Memory B cell (primary cell): ENCODE results near the gene MAGIX.
"Not testable (repeated sequence)": the region's sequence is repeated elsewhere in the genome, so short reads cannot be mapped to it uniquely, and the experiment has no call there.

Experiments
- ATAC-seq: fragments of 150-1000 bp; cut with Tn5 transposase; 2 replicates; pipeline ENCODE4 v1.10.0; 2021; ENCODE audit warnings: low read depth, mild to moderate bottlenecking, moderate library complexity
- DNase-seq, 2 donors: peaks; one replicate each; pipeline ENCODE4 v3.0.0; 2022; ENCODE audit warnings: low spot score in 2 of 2
- H3K27ac Mint-ChIP-seq: one replicate; pipeline ENCODE4 v1.8.0; 2022; ENCODE audit warnings: mild to moderate bottlenecking, moderate library complexity, mixed read lengths
- H3K27me3 Mint-ChIP-seq: one replicate; pipeline ENCODE4 v1.8.0; 2022; ENCODE audit warnings: mixed read lengths
- H3K36me3 Mint-ChIP-seq: one replicate; pipeline ENCODE4 v1.8.0; 2022; ENCODE audit warnings: mild to moderate bottlenecking, mixed read lengths
- H3K4me1 Mint-ChIP-seq: one replicate; pipeline ENCODE4 v1.8.0; 2022; ENCODE audit warnings: mixed read lengths
- H3K4me3 Mint-ChIP-seq: one replicate; pipeline ENCODE4 v1.8.0; 2022; ENCODE audit warnings: mild to moderate bottlenecking, moderate library complexity, mixed read lengths
- H3K9me3 Mint-ChIP-seq: one replicate; pipeline ENCODE4 v1.8.0; 2022; ENCODE audit warnings: mixed read lengths

The MAGIX gene

DNA sequence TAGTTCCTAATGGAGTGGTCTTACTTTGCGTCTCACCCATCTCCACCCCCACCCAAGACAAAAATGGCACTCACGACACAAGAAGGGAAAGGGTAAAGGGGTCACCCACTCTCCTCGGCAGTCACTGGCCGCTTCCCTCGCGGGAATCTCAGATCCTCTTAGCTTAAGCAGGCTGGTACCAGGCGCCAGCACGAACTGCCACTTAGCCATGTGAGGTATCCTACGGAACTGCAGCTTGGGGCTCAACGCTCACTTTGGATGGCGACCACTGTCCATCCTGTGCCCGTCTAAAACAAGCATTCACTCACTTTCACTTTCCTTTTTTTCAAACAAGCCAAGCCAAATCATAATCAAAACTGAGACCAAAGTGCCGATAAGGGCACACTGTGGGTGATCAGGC lies 14.6 kb upstream of the MAGIX start:
- no peaks in the 10 kb centered on the region for H3K9me3 Mint-ChIP-seq
- no peaks in the 10 kb centered on the region for H3K27me3 Mint-ChIP-seq
- H3K36me3 Mint-ChIP-seq: peaks cover 5% of the 10 kb centered on the region
- no peak for DNase-seq
- no peak for ATAC-seq
- H3K4me3 Mint-ChIP-seq: no peak overlapping the region
- H3K27ac Mint-ChIP-seq: no peak overlapping the region
- H3K4me1 Mint-ChIP-seq: no peaks in the 10 kb centered on the region

DNA sequence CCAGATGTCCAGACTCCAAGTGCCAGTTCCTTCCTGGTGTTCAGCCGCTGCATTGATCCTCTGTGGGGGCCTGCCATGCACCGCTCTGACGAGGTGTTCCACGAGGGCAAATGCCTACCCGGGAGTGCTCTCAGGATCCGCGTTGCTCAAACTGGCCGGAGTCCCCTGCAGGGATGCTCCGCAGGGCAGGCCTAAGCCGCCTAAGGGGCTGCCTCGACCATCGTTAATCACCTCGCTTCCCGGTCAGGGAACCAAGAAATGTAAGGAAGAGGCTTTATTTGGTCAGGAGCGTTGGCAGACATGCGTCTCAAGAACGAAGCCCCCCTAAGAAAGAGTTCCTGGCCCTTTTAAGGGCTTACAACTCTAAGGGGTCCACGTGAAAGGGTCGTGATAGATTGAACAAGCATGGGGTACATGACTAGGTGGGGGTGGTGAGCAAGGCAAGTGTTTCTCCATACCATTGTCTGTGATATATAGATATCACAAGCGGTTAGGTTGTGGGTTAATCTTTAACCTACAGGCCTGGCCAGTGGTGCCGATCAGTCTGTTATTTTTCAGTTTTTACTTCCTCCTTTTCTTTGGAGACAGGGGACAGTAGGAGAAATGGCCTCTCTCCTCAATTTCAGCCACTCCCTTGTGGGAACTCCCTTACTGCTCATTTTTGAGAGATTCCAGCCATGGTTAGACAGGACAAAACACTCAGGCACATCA lies 14.0 kb upstream of the MAGIX start:
- not testable (repeated sequence) for DNase-seq, H3K9me3 Mint-ChIP-seq, H3K4me1 Mint-ChIP-seq, H3K27me3 Mint-ChIP-seq, H3K4me3 Mint-ChIP-seq, H3K36me3 Mint-ChIP-seq, H3K27ac Mint-ChIP-seq, ATAC-seq

DNA sequence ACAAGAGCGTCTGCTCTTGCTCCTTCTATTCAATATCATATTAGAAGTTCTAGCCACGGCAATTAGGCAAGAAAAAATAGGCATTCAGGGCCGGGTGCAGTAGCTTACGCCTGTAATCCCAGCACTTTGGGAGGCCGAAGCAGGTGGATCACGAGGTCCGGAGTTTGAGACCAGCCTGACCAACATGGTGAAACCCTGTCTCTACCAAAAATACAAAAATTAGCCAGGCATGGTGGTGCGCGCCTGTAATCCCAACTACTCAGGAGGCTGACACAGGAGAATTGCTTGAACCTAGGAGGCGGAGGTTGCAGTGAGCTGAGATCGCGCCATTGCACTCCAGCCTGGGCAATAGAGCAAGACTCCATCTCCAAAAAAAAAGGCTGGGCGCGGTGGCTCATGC lies 13.3 kb upstream of the MAGIX start:
- H3K36me3 Mint-ChIP-seq, H3K4me1 Mint-ChIP-seq, H3K4me3 Mint-ChIP-seq, H3K9me3 Mint-ChIP-seq, H3K27ac Mint-ChIP-seq, H3K27me3 Mint-ChIP-seq, DNase-seq, ATAC-seq: not testable (repeated sequence)

DNA sequence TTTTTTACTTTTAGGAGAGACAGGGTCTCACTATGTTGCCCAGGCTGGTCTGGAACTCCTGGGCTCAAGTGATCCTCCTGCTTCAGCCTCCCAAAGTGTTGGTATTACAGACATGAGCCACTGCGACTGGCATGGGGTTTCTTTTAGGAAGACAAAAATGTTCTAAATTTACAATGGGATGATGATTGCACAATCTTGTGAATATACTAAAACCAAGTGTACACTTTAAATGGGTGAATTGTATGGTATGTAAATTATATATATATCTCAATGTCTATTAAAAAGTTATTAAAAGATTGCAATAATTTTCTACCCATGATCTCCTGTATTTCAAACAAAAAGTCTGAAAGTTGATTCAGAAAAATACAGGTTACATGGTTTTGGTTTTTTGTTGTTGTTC lies 9.1 kb upstream of the MAGIX start:
- H3K27ac Mint-ChIP-seq: no peak overlapping the region
- no peaks in the 10 kb centered on the region for H3K27me3 Mint-ChIP-seq
- no peaks in the 10 kb centered on the region for H3K9me3 Mint-ChIP-seq
- H3K4me3 Mint-ChIP-seq: no peak overlapping the region
- no peak for DNase-seq
- no peak for ATAC-seq
- H3K36me3 Mint-ChIP-seq: no peaks in the 10 kb centered on the region
- H3K4me1 Mint-ChIP-seq: peaks cover 8% of the 10 kb centered on the region

DNA sequence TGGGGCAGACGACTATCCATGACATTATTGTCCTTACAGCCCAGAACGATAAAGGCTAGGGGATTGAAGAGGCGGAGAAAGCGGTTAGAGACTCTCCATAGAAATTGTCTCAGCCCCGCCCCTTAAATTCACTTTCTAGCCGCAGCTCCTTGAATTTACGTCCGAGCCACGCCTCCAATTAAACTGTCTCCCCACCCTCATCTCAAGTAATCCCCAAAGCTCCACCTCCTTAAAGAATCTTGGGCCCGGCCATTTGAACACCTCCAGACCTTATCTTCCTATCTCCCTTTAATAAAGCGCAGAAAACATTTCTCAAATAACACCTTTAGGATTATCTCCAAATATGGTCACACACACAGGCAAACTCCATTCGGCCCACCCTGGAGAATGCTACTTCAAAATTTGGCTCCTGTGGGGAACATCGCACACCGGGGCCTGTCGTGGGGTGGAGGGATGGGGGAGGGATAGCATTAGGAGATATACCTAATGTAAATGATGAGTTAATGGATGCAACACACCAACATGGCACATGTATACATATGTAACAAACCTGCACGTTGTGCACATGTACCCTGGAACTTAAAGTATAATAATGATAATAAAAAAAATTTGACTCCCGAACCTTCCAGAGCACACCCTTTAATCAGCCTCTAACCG lies 7.2 kb upstream of the MAGIX start:
- Mint-ChIP-seq H3K36me3 (no peaks in the 10 kb centered on the region), H3K4me1 (peaks cover 8% of the 10 kb centered on the region), H3K27ac (peak overlapping the region; percentile 94), H3K27me3 (no peaks in the 10 kb centered on the region), H3K4me3 (peak overlapping the region; percentile 96), H3K9me3 (no peaks in the 10 kb centered on the region)
- no peak for DNase-seq
- ATAC-seq: no peak

DNA sequence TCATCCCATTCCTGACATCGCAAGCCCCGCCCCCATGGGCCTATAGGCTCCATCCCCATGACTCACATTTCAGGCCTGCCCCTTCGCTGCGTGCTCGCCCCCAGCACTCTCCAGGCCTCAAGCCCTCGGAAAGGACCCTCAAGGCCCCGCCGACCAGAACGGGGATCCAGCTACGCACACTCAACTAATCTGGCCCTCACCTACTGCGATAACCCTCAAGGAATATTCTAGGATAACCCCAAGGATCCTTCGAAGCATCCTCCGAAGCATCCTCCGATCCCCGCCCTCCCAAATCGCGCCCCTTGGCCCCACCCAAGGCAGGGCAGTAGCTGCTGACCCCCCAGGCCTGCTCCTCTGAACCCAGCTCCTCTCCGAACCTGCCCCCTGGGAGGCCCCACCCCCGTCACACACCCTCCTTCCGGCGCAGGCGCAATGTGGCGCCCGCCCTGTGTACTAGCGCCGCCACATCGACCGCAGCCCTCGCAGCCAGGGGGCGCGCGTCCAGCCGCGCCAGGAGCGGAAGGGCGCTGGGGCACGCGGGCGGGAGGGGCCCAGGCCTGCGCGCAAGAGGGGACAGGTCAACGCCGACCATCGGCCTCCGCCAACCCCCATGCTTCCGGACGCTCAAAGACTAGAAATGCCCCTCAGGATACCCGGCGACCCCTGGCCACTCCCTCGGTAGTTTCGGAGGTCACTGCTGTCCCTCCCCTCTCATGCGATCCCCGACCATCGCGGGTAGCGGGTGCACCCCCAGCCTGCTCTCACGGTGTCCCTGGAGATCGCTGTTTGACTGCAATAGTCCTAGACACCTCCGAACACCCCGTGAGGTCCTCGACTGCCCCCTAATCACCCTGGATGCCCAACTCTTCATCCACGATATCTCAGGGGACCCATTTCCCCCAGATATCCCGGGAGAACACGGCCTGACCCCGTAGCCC lies 6.4 kb upstream of the MAGIX start:
- Mint-ChIP-seq H3K27me3 (no peaks in the 10 kb centered on the region), H3K4me1 (peaks cover 8% of the 10 kb centered on the region), H3K9me3 (no peaks in the 10 kb centered on the region), H3K36me3 (no peaks in the 10 kb centered on the region), H3K4me3 (peak overlapping the region; percentile 96), H3K27ac (peak overlapping the region; percentile 94)
- ATAC-seq: peak; percentile 93
- peak; percentile 75 to 79 for DNase-seq

DNA sequence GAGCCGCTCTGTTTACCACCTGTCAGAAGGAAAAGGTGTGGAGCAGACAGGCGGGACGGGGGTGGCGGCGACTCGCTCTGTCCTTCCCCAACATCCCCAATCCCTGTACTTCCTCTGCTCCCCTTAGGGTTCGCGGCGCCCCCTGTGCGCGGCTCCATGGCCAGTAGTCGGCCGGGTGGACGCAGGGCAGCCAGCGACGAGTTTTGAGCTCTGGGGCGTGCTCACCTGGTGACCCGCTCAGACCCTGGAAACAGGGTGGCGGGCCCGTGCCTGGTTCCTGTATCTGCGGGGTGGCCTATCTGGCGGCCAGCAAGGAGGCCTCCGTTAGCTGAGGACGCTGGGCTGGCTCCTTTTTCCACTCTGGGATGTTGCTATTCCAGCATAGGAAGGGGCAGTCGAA lies 5.4 kb upstream of the MAGIX start:
- Mint-ChIP-seq H3K27ac (no peak overlapping the region), H3K4me1 (peaks cover 8% of the 10 kb centered on the region), H3K4me3 (peak overlapping the region; percentile 14), H3K9me3 (no peaks in the 10 kb centered on the region), H3K27me3 (no peaks in the 10 kb centered on the region), H3K36me3 (no peaks in the 10 kb centered on the region)
- no peak for DNase-seq
- ATAC-seq: no peak

DNA sequence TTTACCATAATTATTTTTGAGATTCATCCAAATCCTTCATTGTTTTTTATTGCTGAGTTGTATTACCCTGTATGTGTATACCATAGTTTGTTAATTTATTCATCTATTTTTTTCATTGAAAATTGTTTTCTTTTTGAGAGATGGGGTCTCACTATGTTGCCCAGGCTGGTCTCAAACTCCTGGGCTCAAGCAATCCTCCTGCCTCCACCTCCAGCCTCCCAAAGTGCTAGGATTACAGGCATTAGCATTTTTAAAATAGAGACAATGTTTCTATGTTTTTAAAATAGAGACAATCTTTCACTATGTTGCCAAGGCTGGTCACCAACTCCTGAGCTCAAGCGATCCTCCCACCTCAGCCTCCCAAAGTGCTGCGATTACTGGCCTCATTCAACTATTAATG lies 1.6 kb upstream of the MAGIX start:
- H3K9me3 Mint-ChIP-seq: no peaks in the 10 kb centered on the region
- no peaks in the 10 kb centered on the region for H3K27me3 Mint-ChIP-seq
- ATAC-seq (no peak), DNase-seq (no peak)
- no peaks in the 10 kb centered on the region for H3K36me3 Mint-ChIP-seq
- H3K4me3 Mint-ChIP-seq: no peak overlapping the region
- peaks cover 6% of the 10 kb centered on the region for H3K4me1 Mint-ChIP-seq
- H3K27ac Mint-ChIP-seq: no peak overlapping the region

DNA sequence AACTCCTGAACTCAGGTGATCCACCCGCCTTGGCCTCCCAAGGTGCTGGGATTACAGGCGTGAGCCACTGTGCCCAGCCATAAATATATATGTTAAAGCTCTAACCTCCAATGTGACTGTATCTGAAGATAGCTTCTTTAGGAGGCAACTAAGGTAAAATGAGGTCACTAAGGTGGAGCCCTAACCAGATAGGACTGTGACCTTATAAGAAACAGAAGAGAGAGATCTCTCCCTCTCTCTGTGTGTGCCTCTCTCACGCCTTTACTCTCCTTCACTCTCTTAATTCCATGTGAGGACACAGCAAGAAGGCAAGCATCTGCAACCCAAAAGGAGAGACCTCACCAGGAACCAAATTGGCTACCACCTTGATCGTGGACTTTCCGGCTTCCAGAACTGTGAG lies 926 bp upstream of the MAGIX start:
- Mint-ChIP-seq H3K4me1 (peaks cover 8% of the 10 kb centered on the region), H3K27ac (no peak overlapping the region), H3K4me3 (no peak overlapping the region), H3K36me3 (no peaks in the 10 kb centered on the region), H3K9me3 (no peaks in the 10 kb centered on the region), H3K27me3 (no peaks in the 10 kb centered on the region)
- no peak for DNase-seq
- no peak for ATAC-seq

DNA sequence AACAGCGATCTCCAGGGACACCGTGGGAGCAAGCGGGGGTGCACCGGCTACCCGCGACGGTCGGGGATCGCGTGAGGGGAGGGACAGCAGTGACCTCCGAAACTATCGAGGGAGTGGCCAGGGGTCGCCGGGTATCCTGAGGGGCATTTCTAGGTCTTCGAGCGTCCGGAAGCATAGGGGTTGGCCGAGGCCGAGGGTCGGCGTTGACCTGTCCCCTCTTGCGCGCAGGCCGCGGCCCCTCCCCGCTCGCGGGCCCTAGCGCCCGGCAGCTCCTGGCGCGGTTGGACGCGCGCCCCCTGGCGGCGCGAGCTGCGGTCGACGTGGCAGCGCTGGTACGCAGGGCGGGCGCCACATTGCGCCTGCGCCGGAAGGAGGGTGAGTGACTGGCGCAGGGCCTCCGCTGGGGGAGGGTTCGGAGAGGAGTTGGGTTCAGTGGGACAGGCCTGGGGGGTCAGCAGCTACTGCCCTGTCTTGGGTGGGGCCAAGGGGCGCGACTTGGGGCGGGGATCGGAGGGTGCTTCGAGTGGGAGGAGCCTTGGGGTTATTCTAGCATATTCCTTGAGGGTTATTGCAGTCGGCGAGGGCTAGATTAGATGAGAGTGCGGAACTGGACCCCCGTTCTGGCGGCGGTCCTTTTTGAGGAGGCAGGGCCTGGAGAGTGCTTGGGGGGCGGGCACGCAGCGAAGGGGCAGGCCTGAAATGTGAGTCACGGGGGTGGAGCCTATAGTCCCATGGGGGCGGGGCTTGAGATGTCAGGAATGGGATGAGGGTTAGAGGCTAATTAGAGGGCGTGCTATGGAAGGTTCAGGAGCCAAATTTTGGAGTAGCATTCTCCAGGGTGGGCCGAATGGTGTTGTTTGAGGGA lies 1.2 kb downstream of the MAGIX start:
- Mint-ChIP-seq H3K27ac (peak overlapping the region; percentile 71), H3K36me3 (no peaks in the 10 kb centered on the region), H3K9me3 (no peaks in the 10 kb centered on the region), H3K27me3 (no peaks in the 10 kb centered on the region), H3K4me3 (peak overlapping the region; percentile 85), H3K4me1 (peaks cover 17% of the 10 kb centered on the region)
- DNase-seq (peak; percentile 70 to 77), ATAC-seq (peak; percentile 62)

DNA sequence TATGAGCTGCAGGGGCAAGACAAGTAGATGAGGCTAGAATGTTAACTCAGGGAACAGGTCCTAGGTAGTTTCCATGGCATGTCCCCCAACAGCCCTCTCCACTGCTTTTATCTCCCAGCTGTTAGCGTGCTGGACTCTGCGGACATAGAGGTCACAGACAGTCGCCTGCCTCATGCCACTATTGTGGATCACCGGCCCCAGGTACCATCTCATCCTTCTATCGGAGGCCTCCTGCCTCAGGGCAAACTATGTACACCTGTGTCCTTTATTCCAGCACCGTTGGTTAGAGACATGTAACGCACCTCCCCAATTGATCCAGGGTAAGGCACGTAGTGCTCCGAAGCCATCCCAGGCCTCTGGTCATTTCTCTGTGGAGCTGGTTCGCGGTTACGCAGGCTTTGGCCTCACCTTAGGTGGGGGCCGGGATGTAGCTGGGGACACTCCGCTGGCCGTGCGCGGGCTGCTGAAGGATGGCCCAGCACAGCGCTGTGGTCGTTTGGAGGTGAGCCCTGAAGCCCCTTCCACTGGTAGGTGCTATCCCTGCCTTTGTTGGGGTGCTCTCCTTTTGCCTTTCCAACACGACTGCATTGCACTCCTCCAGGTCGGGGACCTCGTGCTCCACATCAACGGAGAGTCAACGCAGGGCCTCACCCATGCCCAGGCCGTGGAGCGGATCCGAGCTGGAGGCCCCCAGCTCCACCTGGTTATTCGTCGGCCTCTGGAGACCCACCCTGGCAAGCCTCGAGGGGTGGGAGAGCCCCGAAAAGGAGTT lies 2.2 kb downstream of the MAGIX start:
- Mint-ChIP-seq H3K36me3 (no peaks in the 10 kb centered on the region), H3K4me3 (peak overlapping the region; percentile 11), H3K27ac (peak overlapping the region; percentile 89), H3K9me3 (no peaks in the 10 kb centered on the region), H3K27me3 (no peaks in the 10 kb centered on the region), H3K4me1 (peaks cover 20% of the 10 kb centered on the region)
- DNase-seq: no peak
- no peak for ATAC-seq

DNA sequence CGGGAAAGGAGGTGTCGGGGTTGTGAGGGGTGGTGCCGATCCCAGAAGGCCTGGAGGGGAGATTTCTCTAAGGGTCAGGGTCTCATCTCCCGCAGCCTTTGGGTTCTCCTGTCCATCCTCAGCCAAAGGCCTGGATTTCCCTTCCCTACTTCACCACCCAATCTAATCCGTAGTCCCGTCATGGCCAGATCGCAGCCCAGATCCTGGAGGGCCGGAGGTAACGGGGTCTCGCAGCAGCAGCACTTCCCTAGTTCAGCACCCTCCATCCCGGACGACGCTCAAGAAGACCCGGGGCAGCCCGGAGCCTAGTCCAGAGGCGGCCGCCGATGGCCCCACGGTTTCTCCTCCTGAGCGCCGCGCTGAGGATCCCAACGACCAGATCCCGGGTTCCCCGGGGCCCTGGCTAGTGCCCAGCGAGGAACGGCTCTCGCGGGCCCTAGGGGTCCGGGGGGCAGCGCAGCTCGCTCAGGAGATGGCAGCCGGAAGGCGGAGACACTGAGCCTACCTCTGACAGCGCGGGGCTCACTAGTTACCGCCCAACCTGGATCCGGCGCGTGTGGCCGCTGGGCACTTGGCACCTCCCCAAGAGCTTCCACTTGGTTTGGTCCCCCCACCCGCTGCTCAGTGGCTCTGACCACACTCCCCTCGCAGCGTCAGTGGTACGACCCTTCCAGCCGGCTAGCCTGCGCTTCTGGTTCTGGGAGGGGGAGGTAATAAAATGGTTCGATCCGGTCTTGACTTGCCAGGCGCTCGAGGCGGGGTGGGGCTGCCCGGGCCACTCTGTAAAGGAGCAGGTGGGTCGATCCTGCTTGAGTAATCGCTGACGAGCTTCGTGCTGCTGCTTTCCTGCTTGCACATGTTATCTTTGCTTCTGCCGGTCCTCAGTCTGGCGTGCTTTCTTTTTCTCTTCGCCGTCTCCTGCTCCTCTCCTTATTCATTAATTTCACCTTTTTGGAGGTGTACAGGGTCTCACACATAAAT lies 3.6 kb downstream of the MAGIX start:
- ATAC-seq (peak; percentile 62), DNase-seq (peak; percentile 54 to 62)
- Mint-ChIP-seq H3K36me3 (no peaks in the 10 kb centered on the region), H3K27me3 (no peaks in the 10 kb centered on the region), H3K4me1 (peaks cover 20% of the 10 kb centered on the region), H3K4me3 (peak overlapping the region; percentile 84), H3K9me3 (no peaks in the 10 kb centered on the region), H3K27ac (peak overlapping the region; percentile 89)
